ENCODE measurements around the gene MYOF.

DNA sequence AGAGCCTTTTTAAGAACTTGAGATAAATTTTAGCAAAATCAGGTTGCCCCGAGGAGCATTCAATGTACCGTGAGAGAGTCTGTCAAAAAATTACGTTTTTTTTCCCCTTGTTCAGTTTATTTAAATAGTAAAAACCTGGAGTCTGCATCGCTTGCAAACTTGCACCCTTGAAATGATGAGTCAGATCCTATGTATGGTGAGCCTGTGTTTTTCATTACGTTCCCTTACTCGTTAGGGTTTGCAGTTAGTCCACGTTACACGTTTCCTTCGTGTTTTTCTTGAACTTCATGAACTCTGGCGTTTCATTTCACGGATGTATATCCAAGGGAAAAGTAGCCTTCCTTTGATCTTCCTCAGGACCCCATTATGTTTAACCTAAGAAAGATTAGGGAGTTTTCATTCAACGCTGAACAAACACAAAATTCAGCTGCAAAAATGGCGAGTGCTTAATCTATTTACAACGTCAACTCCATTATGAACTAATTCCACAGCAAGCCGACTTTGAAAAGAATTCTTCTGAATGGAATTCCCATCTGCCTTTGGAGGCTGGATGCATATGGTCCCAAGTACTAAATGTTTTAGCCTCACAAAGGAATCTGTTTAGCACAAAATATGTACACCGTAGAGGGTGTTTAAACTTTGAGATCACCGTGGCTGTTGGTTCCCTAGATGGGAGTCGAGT lies 182.4 kb downstream of the MYOF start:
- TF ChIP-seq CTCF (IDR thresholded peaks at IDR 0.05 in 4 of 5, conservative IDR thresholded peaks at IDR 0.05 in 1 of 5): no peak
- no peak for TF ChIP-seq POLR2A (IDR thresholded peaks at IDR 0.05)
